HFF-Myc (cell line): ENCODE data around the gene PRCP.

Source experiments
- DNase-seq: peaks from one replicate; pipeline ENCODE4 v3.0.0-alpha.2; 2011; ENCODE audit warnings: low read depth; ENCODE audit errors: extremely low read depth
- H3K4me3 ChIP-seq: replicated peaks from 2 replicates; pipeline ENCODE4 v1.5.1; 2011; ENCODE audit warnings: low read depth, mild to moderate bottlenecking, control low read depth, low read length
- CTCF ChIP-seq: IDR thresholded peaks from 2 replicates; pipeline ENCODE4 v1.5.1; 2012; ENCODE audit warnings: mild to moderate bottlenecking, low read depth, low read length, control low read depth; ENCODE audit errors: missing control alignments

Gene PRCP

GRCh38 chr11:82890002-82890341, 10.3 kb downstream of the PRCP start:
- DNase-seq, result no peak
- H3K4me3 ChIP-seq, result no peak overlapping the region
- no peak for TF ChIP-seq CTCF

DNA sequence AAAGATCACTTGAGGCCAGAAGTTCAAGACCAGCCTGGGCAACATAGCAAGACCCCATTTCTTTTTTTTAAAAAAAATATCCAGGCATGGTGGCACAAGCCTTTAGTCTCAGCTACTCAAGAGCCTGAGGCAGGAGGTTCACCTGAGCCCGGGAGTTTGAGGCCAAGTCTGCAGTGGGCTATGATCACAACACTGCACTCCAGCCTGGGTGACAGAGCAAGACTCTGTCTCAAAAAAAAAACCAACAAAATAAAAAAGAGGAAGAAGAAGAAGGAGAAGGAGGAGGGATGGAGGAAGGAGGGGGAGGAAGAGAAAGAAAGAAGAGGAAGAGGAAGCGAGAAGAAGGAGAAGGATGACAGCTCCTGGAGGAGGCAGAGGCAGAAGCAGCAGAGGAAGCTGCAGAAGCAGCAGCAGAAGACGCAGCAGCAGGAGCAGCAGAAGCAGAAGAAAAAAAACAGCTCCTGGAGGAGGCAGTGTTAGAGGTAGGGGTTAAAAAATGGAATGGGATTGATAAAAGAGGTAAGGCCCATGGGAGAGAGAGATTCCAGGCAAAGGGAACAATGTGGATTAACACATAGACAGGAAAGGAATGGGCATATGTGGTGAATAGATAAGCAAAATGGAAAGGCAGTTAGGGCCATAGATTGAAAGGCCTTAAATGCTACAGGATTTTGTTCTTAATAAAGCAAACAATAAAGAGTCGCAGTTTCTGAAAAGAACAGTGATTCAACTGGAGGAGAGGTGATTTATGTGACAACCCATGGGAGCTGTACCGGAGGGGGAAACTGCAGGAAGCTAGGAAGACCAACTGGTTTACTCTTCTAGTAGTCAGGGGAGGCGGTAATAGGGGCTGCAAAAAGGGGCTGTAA, 10.9 kb downstream of the PRCP start:
- no peak overlapping the region for H3K4me3 ChIP-seq
- DNase-seq, result no peak

DNA sequence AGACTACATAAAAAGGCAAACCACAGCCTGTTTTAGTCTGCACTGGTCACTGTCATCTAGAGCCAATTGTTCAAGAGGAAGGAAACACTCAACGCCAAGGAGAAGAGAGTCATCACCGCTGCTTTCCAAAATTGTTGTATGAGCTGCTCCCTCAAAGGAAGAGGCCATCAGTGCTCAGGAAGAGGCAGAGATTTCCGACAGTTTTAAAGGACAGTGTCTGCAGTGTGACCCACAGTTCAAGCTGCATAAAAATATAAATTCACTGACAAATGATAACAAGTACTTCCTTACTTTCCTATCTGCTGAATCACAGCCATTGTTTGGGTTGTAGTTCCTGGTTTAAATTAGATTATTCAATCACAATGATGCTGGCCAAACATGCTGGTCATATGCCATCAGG, 16.4 kb downstream of the PRCP start:
- no peak for TF ChIP-seq CTCF
- H3K4me3 ChIP-seq, result no peak overlapping the region
- DNase-seq, result no peak

More for the DNA sequence above, 10.9 kb downstream of the PRCP start:
- no peak for TF ChIP-seq CTCF

GRCh38 chr11:82874646-82875523, 25.3 kb downstream of the PRCP start:
- TF ChIP-seq CTCF, result no peak
- no peak for DNase-seq
- H3K4me3 ChIP-seq, result no peak overlapping the region

- DNase-seq, result no peak
- no peak for TF ChIP-seq CTCF
- H3K4me3 ChIP-seq, result no peak overlapping the region
Observed at GRCh38 chr11:82873919-82874333, 26.3 kb downstream of the PRCP start.

DNA sequence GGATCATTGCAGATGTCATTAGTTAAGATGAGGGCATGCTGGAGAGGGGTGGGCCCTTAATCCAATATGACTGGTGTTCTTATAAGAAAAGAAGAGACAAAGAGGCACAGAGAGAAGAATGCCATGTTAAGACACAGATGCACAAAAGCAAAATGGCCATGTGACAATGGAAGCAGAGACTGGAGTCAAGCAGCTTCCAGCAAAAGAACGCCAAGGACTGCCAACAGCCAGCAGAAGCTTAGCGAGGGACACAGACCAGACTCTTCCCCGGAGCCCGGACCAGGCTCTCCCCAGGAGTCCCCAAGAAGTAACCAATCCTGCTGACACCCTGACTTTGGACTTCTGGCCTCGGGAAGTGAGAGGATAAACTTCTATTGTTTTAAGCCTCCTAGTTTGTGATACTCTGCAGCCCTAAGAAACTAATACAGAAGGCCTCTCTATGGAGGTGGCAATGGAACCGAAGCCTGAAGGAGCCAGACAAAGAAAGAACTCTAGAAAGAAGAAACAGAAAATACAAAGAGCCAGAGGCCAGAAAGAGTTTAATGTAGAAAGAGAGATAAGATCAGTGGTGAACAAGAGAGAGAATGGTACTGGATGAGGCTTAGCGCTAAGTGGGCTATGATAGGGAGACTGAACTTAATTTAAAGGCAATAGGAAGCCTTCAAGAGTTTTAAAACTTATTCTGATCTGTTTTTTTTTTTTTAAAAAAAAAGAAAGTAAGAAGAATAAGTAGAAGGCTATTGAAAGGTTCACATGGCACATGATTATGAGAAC, 27.7 kb downstream of the PRCP start:
- TF ChIP-seq CTCF, result no peak
- no peak for DNase-seq

More for the DNA sequence above, 27.7 kb downstream of the PRCP start:
- no peak overlapping the region for H3K4me3 ChIP-seq
